Astrocyte (in vitro differentiated cells and primary cell): Measurements from ENCODE around the gene ANKRA2. TPM values are rescaled to one million over a fixed set of nuclear protein-coding genes. Genes with fewer than 3 reads are reported as not detected.

ENCODE experiments used
- DNase-seq: peaks from one replicate; pipeline ENCODE4 v3.0.0-alpha.2; 2010; ENCODE audit warnings: low read depth
- FAIRE-seq: peaks from 2 replicates; lab custom pipeline; 2011; peaks lifted over from hg19 to GRCh38; lab: Jason Lieb, UNC
- H2AFZ ChIP-seq: 2 replicates; pipeline ENCODE4 v1.6.0; 2012; ENCODE audit warnings: low read depth, low read length, inconsistent platforms
- H3K27ac ChIP-seq: 2 replicates; pipeline ENCODE4 v1.5.1; 2011; ENCODE audit warnings: low read depth, low read length, inconsistent platforms
- H3K27me3 ChIP-seq: 2 replicates; pipeline ENCODE4 v1.6.0; 2011; ENCODE audit warnings: low read length, inconsistent platforms; ENCODE audit not compliant: insufficient read depth
- H3K36me3 ChIP-seq: 2 replicates; pipeline ENCODE4 v1.5.1; 2011; ENCODE audit warnings: low read length, inconsistent platforms; ENCODE audit not compliant: insufficient read depth
- H3K4me1 ChIP-seq: 2 replicates; pipeline ENCODE4 v1.5.1; 2011; ENCODE audit warnings: low read length, inconsistent platforms; ENCODE audit not compliant: insufficient read depth
- H3K4me2 ChIP-seq: 2 replicates; pipeline ENCODE4 v1.6.0; 2012; ENCODE audit warnings: low read length, inconsistent platforms
- H3K4me3 ChIP-seq: 2 replicates; pipeline ENCODE4 v1.5.1; 2011; ENCODE audit warnings: low read depth, mild to moderate bottlenecking, low read length, inconsistent platforms; ENCODE audit not compliant: insufficient read depth
- H3K79me2 ChIP-seq: 2 replicates; pipeline ENCODE4 v1.6.0; 2012; ENCODE audit warnings: mild to moderate bottlenecking, low read length, inconsistent platforms; ENCODE audit not compliant: insufficient read depth
- H3K9ac ChIP-seq: 2 replicates; pipeline ENCODE4 v1.6.0; 2012; ENCODE audit warnings: mild to moderate bottlenecking, low read length, inconsistent platforms
- H3K9me3 ChIP-seq: 2 replicates; pipeline ENCODE4 v1.5.1; 2012; ENCODE audit warnings: low read depth, mild to moderate bottlenecking, low read length, inconsistent platforms; ENCODE audit not compliant: insufficient read depth
- H4K20me1 ChIP-seq: 2 replicates; pipeline ENCODE4 v1.6.0; 2012; ENCODE audit warnings: low read length, inconsistent platforms; ENCODE audit not compliant: insufficient read depth
- H3K27ac Mint-ChIP-seq: one replicate; pipeline ENCODE4 v1.8.0; 2021; ENCODE audit warnings: mild to moderate bottlenecking, mixed read lengths; ENCODE audit not compliant: unreplicated experiment
- H3K27me3 Mint-ChIP-seq: one replicate; pipeline ENCODE4 v1.8.0; 2021; ENCODE audit warnings: low read depth, mixed read lengths; ENCODE audit not compliant: unreplicated experiment
- H3K36me3 Mint-ChIP-seq: one replicate; pipeline ENCODE4 v1.8.0; 2021; ENCODE audit warnings: low read depth, mixed read lengths; ENCODE audit not compliant: unreplicated experiment
- H3K4me1 Mint-ChIP-seq: one replicate; pipeline ENCODE4 v1.8.0; 2021; ENCODE audit warnings: low read depth, mixed read lengths; ENCODE audit not compliant: unreplicated experiment
- H3K4me3 Mint-ChIP-seq: one replicate; pipeline ENCODE4 v1.8.0; 2021; ENCODE audit warnings: mild to moderate bottlenecking, moderate library complexity, mixed read lengths; ENCODE audit not compliant: unreplicated experiment
- H3K9me3 Mint-ChIP-seq: one replicate; pipeline ENCODE4 v1.8.0; 2021; ENCODE audit warnings: mild to moderate bottlenecking, mixed read lengths; ENCODE audit not compliant: unreplicated experiment
- EZH2 ChIP-seq: IDR thresholded peaks from 2 replicates; pipeline ENCODE4 v1.6.1; 2012; ENCODE audit warnings: mild to moderate bottlenecking, low read length, inconsistent platforms; ENCODE audit not compliant: insufficient read depth
- total RNA-seq: library from RNA; stranded (reverse); gene quantifications from 2 replicates; pipeline ENCODE4 v1.2.1, GENCODE V29; 2021
- TF ChIP-seq, protein P1 (sequence below): IDR thresholded peaks from 2 replicates; pipeline ENCODE4 v1.5.1; 2011; ENCODE audit warnings: low read depth, mild to moderate bottlenecking, inconsistent platforms, low read length, moderate library complexity; ENCODE audit not compliant: insufficient read depth

The ANKRA2 gene
- total RNA-seq, 1 donor from 2014 or later = 12.7 TPM

DNA sequence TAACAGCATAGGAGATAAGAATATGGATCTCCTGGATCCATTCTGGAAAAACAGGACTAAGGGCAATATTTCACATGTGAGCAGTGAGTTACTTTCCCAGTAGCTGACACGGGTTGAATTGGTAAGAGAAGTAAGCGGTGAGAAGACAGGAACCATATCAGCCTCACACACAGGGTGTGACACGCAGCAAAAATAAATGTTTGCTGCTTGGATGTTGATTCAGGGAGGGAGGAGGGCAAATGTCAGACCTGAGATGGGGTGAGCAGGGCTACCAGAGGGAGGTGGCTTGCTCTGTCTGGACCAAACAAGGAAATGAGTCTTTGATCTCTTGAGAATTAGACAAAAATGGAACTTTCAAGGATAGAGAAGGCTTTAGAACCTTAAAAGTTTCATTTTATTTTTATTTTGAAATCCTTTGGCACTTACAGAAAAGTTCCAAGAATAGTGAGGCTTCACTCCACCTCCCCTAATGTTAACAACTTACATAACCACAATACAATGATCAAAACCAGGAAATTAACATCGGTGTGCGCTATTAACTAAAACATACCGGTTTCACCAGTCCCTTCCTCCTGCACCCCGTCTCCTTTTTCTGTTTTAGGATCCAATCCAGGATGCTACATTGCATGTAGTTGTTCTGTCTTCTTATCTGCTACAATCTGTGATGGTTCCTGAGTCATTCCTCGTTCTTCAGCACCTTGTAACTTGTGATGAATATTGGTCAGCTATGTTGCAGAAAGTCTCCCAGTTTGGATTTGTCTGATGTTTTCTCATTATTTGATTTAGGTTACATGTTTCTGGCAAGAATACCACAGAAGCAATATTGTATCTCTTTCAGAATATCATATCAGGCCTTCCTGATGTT lies 40.0 kb upstream of the ANKRA2 start:
- H3K4me2 ChIP-seq = peak overlapping the region; percentile 3
- H2AFZ ChIP-seq = peak overlapping the region; percentile 18

DNA sequence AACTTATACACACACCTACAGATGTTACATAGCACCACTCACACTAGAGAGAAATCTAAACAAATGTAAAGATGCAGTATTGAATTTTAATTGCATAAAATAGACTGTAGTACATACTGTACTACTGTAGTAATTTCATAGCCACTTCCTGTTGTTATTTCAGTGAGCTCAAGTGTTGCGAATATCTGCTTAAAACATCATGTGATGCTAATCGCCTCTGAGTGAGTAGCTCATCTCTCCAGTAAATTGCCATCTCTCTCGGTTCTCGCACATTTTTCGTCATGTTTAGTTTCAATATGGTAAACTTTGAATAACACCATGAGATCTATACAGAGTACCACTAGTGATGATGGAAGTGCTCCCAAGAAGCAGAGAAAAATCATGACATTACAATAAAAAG lies 38.6 kb upstream of the ANKRA2 start:
- Histone ChIP-seq H4K20me1 (no peaks in the 10 kb centered on the region), H3K4me3 (no peak overlapping the region), H3K79me2 (no peaks in the 10 kb centered on the region), H3K4me1 (peaks cover 9% of the 10 kb centered on the region), H2AFZ (no peak overlapping the region), H3K27me3 (no peaks in the 10 kb centered on the region), H3K27ac (no peak overlapping the region), H3K36me3 (no peaks in the 10 kb centered on the region), H3K4me2 (no peak overlapping the region), H3K9me3 (no peaks in the 10 kb centered on the region), H3K9ac (no peak overlapping the region)
- Mint-ChIP-seq H3K4me1 (peaks cover 6% of the 10 kb centered on the region), H3K36me3 (no peaks in the 10 kb centered on the region), H3K27ac (no peak overlapping the region), H3K9me3 (no peaks in the 10 kb centered on the region), H3K4me3 (no peak overlapping the region), H3K27me3 (no peaks in the 10 kb centered on the region)
- FAIRE-seq (no peak), DNase-seq (no peak)
- TF ChIP-seq EZH2 = no peak
- TF ChIP-seq, protein P1, sequence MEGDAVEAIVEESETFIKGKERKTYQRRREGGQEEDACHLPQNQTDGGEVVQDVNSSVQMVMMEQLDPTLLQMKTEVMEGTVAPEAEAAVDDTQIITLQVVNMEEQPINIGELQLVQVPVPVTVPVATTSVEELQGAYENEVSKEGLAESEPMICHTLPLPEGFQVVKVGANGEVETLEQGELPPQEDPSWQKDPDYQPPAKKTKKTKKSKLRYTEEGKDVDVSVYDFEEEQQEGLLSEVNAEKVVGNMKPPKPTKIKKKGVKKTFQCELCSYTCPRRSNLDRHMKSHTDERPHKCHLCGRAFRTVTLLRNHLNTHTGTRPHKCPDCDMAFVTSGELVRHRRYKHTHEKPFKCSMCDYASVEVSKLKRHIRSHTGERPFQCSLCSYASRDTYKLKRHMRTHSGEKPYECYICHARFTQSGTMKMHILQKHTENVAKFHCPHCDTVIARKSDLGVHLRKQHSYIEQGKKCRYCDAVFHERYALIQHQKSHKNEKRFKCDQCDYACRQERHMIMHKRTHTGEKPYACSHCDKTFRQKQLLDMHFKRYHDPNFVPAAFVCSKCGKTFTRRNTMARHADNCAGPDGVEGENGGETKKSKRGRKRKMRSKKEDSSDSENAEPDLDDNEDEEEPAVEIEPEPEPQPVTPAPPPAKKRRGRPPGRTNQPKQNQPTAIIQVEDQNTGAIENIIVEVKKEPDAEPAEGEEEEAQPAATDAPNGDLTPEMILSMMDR = no peak

More for the DNA sequence above, 40.0 kb upstream of the ANKRA2 start:
- DNase-seq = peak; percentile 47
- H3K36me3 Mint-ChIP-seq = no peaks in the 10 kb centered on the region
- no peaks in the 10 kb centered on the region for H3K9me3 Mint-ChIP-seq
- Histone ChIP-seq H3K4me1 (peaks cover 9% of the 10 kb centered on the region), H3K4me3 (no peak overlapping the region), H3K27ac (no peak overlapping the region), H3K36me3 (no peaks in the 10 kb centered on the region), H4K20me1 (no peaks in the 10 kb centered on the region), H3K9me3 (no peaks in the 10 kb centered on the region), H3K9ac (no peak overlapping the region), H3K79me2 (no peaks in the 10 kb centered on the region), H3K27me3 (no peaks in the 10 kb centered on the region)
- no peak for FAIRE-seq
- H3K4me3 Mint-ChIP-seq = no peak overlapping the region
- no peak overlapping the region for H3K27ac Mint-ChIP-seq
- no peaks in the 10 kb centered on the region for H3K27me3 Mint-ChIP-seq
- H3K4me1 Mint-ChIP-seq = peaks cover 6% of the 10 kb centered on the region
- no peak for TF ChIP-seq EZH2
- TF ChIP-seq, protein P1 = no peak

DNA sequence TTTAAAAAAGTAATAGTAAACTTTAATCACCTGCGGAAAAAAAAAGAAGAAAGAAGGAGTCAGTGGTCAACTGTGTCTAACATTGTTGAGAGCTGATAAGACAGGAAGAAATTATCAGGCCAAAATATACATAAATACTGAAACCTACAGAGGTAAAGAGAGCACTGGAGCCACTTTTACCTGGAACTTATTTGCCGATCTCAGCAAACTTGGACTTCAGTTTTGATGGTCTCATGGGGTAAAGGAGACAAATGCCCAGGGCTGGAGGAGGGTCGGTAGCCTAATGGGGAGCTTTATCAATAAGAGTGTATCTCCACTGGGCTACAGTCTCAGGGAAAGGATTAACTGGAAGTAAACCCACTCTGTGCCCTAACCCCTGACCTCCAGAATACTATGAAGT lies 33.9 kb upstream of the ANKRA2 start:
- no peak overlapping the region for H3K27ac Mint-ChIP-seq
- no peak for FAIRE-seq
- H3K4me1 Mint-ChIP-seq = no peaks in the 10 kb centered on the region
- TF ChIP-seq, protein P1 = no peak
- no peak for TF ChIP-seq EZH2
- H3K4me1 ChIP-seq = no peaks in the 10 kb centered on the region
- H3K27me3 Mint-ChIP-seq = no peaks in the 10 kb centered on the region
- no peaks in the 10 kb centered on the region for H3K36me3 ChIP-seq
- no peak overlapping the region for H3K4me2 ChIP-seq
- DNase-seq = no peak
- no peak overlapping the region for H3K9ac ChIP-seq
- no peaks in the 10 kb centered on the region for H3K9me3 Mint-ChIP-seq
- H2AFZ ChIP-seq = no peak overlapping the region
- no peak overlapping the region for H3K4me3 ChIP-seq
- H3K4me3 Mint-ChIP-seq = no peak overlapping the region
- no peak overlapping the region for H3K27ac ChIP-seq
- H3K36me3 Mint-ChIP-seq = no peaks in the 10 kb centered on the region
- H3K79me2 ChIP-seq = no peaks in the 10 kb centered on the region
- no peaks in the 10 kb centered on the region for H3K27me3 ChIP-seq
- H3K9me3 ChIP-seq = no peaks in the 10 kb centered on the region
- H4K20me1 ChIP-seq = no peaks in the 10 kb centered on the region
